GM19025 (cell line): ENCODE results near the gene ID2.
"Not testable (repeated sequence)": the region's sequence is repeated elsewhere in the genome, so short reads cannot be mapped to it uniquely, and the experiment has no call there.

Source experiments
- ATAC-seq: cut with Tn5 transposase; IDR thresholded peaks from one replicate; pipeline ENCODE4 v1.9.1; 2021; ENCODE audit warnings: mild to moderate bottlenecking, low read depth, moderate library complexity; ENCODE audit not compliant: unreplicated experiment

The ID2 gene

DNA sequence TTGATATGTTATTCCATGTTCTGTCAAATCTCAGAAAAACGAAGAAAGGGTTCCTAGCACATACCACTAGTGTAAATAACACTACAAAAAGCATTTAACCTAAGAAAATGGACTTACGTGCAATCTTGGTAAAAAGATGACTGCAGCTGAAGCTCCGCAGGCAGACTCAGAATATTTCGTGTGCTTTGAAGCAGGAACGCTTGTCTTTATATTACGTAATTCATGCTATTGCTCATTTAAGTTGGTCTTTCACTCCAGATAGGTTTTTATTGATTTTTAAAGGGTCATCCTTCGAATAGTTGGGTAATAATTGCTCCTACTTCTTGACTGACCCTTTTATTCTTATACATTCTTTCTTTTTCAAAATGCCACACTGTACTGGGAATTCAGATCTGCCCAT, 44.0 kb downstream of the ID2 start:
- no peak for ATAC-seq

DNA sequence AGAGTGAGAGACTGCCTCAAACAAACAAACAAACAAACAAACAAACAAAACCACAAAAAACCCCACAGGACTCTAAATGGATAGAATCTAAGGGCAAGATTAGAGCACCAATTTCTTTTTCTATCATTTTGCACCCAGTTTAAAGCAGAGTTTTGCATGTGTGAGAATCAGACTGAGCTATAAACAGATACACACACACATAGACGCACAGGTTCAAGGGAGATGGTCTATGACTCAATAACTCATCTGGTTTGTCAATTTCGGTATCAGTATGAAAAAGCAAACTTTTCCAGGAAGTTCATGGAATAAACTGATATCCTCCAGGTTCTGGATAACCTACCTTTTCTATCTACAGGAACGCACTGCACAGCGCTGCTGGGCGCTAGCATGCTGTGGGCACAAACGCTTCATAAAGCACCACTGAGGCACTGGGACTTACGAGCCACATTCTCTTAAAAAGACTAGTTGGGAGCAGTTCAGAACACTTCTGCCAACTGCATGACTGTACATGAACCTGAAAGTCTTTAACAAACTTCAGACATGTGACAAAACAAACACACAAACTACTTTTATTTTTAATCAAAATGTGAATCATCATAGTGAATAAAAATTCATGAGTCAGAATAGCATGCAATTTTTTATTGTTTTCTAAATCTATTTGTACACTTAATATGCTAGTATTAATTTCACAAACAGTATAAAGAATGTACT, 46.6 kb downstream of the ID2 start:
- ATAC-seq: no peak

DNA sequence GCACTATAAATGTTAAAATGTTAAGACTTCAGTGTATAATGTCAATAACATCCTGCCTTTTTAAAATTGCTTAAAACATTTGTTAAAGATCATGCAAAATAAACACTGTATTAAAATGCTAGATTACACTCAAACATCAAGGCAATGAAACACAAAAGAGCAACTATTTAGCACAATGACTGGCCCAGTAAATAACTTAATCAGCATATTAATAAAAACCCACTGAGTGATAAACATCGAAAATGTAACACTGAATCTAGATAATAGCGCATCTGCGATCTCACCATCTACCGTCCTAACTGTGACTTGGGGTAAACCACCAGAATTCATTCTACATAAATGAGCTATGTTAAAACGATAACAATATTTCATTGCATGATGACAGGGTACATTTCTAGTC, 47.2 kb downstream of the ID2 start:
- not testable (repeated sequence) for ATAC-seq

DNA sequence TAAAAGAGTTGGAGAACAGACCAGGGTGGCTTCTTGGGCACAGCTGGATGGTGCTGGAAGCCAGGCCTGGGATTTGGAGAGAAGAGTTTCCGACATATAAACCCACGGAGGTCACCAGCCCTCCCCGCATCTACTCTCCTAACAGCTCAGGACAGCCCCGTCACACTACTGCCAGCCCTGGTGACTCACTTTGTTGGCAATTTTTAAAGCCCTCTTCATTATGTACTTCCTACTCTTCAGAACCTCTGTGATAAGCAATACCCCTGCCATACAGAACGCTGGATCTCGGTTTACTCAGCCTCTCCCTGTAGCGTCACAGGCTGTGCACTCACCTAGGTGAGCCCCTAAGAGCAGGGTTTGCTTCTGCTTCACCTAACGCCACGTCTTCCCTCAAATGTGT, 48.1 kb downstream of the ID2 start:
- ATAC-seq: no peak

DNA sequence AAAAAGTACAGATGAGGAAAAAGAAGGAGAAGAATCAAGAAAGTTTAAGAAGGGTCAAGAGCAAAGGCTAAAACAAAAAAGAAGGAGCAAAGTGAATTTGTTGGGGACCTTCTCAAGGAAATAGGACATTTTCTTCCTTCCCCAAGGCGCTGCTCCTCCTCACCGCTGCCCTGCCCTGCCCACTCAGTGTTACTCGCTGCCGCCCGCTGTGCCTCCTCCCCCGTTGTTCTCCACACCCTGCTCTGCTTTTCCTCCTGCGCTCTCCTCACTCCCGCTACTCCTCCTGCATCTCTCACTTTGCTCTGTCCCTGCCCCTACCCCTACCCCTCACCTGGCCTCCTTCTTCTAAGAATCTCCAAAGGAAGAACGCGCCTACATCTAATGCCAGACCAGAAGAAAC, 50.7 kb downstream of the ID2 start:
- no peak for ATAC-seq
